Neural progenitor cell (in vitro differentiated cells): ENCODE data around the gene GNAQ. TPM values are rescaled to one million over a fixed set of nuclear protein-coding genes. Genes with fewer than 3 reads are reported as not detected.

Experiments used
- DNase-seq: peaks from one replicate; pipeline ENCODE4 v3.0.0-alpha.2; 2016; ENCODE audit warnings: low spot score
- H2AFZ ChIP-seq: fragments of 200-600 bp; sonication (generic); replicated peaks from 2 replicates; pipeline ENCODE4 v1.6.1; 2016; ENCODE audit warnings: antibody characterized with exemption
- H3F3A ChIP-seq: fragments of 200-600 bp; sonication (generic); 2 replicates; pipeline ENCODE4 v1.6.1; 2016; ENCODE audit warnings: antibody characterized with exemption, low read depth
- H3K27ac ChIP-seq: fragments of 200-600 bp; sonication (generic); 2 replicates; pipeline ENCODE4 v1.5.1; 2016; ENCODE audit warnings: mild to moderate bottlenecking
- H3K27me3 ChIP-seq: fragments of 200-600 bp; sonication (generic); 2 replicates; pipeline ENCODE4 v1.6.1; 2016; ENCODE audit warnings: mild to moderate bottlenecking, moderate library complexity
- H3K36me3 ChIP-seq: fragments of 200-600 bp; sonication (generic); 2 replicates; pipeline ENCODE4 v1.5.1; 2016
- H3K4me1 ChIP-seq: fragments of 200-600 bp; sonication (generic); 2 replicates; pipeline ENCODE4 v1.6.1; 2016; ENCODE audit warnings: mixed run types
- H3K4me2 ChIP-seq: fragments of 200-600 bp; sonication (generic); 2 replicates; pipeline ENCODE4 v1.6.1; 2016
- H3K4me3 ChIP-seq: fragments of 200-600 bp; sonication (generic); 2 replicates; pipeline ENCODE4 v1.5.1; 2016
- H3K79me2 ChIP-seq: fragments of 200-600 bp; sonication (generic); 2 replicates; pipeline ENCODE4 v1.6.1; 2016; ENCODE audit warnings: low read depth
- H3K9ac ChIP-seq: fragments of 200-600 bp; sonication (generic); 2 replicates; pipeline ENCODE4 v1.6.1; 2016
- H3K9me3 ChIP-seq: fragments of 200-600 bp; sonication (generic); 2 replicates; pipeline ENCODE4 v1.5.1; 2016; ENCODE audit warnings: low read depth
- H4K20me1 ChIP-seq: fragments of 200-600 bp; sonication (generic); 2 replicates; pipeline ENCODE4 v1.6.1; 2016; ENCODE audit warnings: low read depth
- H3K27ac Mint-ChIP-seq: 3 replicates; pipeline ENCODE4 v1.8.0; 2021; ENCODE audit warnings: mixed read lengths
- H3K27me3 Mint-ChIP-seq: 2 replicates; pipeline ENCODE4 v1.8.0; 2022; ENCODE audit warnings: low read depth, mild to moderate bottlenecking, inconsistent platforms, moderate library complexity, mixed read lengths; ENCODE audit not compliant: insufficient read depth
- H3K36me3 Mint-ChIP-seq: 3 replicates; pipeline ENCODE4 v1.8.0; 2021; ENCODE audit warnings: mixed read lengths
- H3K4me1 Mint-ChIP-seq: 3 replicates; pipeline ENCODE4 v1.8.0; 2021; ENCODE audit warnings: mixed read lengths
- H3K4me3 Mint-ChIP-seq: 3 replicates; pipeline ENCODE4 v1.8.0; 2021; ENCODE audit warnings: mild to moderate bottlenecking, moderate library complexity, mixed read lengths
- H3K9me3 Mint-ChIP-seq: 3 replicates; pipeline ENCODE4 v1.8.0; 2020; ENCODE audit warnings: mixed read lengths
- EZH2 ChIP-seq: fragments of 200-600 bp; sonication (generic); IDR thresholded peaks from 2 replicates; pipeline ENCODE4 v1.6.1; 2017; ENCODE audit warnings: antibody characterized with exemption, mild to moderate bottlenecking, moderate library complexity
- EZH2phosphoT487 ChIP-seq: fragments of 200-600 bp; sonication (generic); IDR thresholded peaks from 2 replicates; pipeline ENCODE4 v1.6.1; 2017; ENCODE audit warnings: antibody characterized with exemption
- total RNA-seq: library from RNA; depleted of rRNA; stranded (reverse); fragments of >200 nt; gene quantifications from 2 replicates; pipeline ENCODE4 v1.2.3, GENCODE V29; 2015; ENCODE audit warnings: low replicate concordance
- TF ChIP-seq, protein P1 (sequence below): fragments of 200-600 bp; sonication (generic); IDR thresholded peaks from 2 replicates; pipeline ENCODE4 v1.5.1; 2017; ENCODE audit warnings: antibody characterized with exemption, mild to moderate bottlenecking

GNAQ gene
- total RNA-seq, 1 donor from 2014 or later: 87.9 TPM

- DNase-seq: no peak
- Histone ChIP-seq H3F3A (no peaks in the 10 kb centered on the region), H2AFZ (no peak overlapping the region), H3K9ac (no peak overlapping the region), H3K9me3 (no peaks in the 10 kb centered on the region), H3K27ac (no peak overlapping the region), H3K36me3 (no peaks in the 10 kb centered on the region), H3K79me2 (peaks cover 5% of the 10 kb centered on the region), H3K4me1 (peaks cover 7% of the 10 kb centered on the region), H3K4me2 (no peak overlapping the region), H4K20me1 (no peaks in the 10 kb centered on the region), H3K27me3 (no peaks in the 10 kb centered on the region), H3K4me3 (no peak overlapping the region)
- H3K27ac Mint-ChIP-seq: no peak overlapping the region
- H3K4me1 Mint-ChIP-seq: peaks cover 21% of the 10 kb centered on the region
- H3K36me3 Mint-ChIP-seq: peaks cover 24% of the 10 kb centered on the region
- H3K4me3 Mint-ChIP-seq: no peak overlapping the region
- TF ChIP-seq EZH2 (no peak), EZH2phosphoT487 (no peak)
- TF ChIP-seq, protein P1, sequence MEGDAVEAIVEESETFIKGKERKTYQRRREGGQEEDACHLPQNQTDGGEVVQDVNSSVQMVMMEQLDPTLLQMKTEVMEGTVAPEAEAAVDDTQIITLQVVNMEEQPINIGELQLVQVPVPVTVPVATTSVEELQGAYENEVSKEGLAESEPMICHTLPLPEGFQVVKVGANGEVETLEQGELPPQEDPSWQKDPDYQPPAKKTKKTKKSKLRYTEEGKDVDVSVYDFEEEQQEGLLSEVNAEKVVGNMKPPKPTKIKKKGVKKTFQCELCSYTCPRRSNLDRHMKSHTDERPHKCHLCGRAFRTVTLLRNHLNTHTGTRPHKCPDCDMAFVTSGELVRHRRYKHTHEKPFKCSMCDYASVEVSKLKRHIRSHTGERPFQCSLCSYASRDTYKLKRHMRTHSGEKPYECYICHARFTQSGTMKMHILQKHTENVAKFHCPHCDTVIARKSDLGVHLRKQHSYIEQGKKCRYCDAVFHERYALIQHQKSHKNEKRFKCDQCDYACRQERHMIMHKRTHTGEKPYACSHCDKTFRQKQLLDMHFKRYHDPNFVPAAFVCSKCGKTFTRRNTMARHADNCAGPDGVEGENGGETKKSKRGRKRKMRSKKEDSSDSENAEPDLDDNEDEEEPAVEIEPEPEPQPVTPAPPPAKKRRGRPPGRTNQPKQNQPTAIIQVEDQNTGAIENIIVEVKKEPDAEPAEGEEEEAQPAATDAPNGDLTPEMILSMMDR: no peak
- peaks cover 4% of the 10 kb centered on the region for H3K27me3 Mint-ChIP-seq
- H3K9me3 Mint-ChIP-seq: no peaks in the 10 kb centered on the region
These were observed 224.3 kb downstream of the GNAQ start for GRCh38 chr9:77807281-77807683.

- H3K27me3 Mint-ChIP-seq: peaks cover 4% of the 10 kb centered on the region
- Histone ChIP-seq H3K27ac (no peak overlapping the region), H3F3A (no peaks in the 10 kb centered on the region)
These were observed 224.9 kb downstream of the GNAQ start for GRCh38 chr9:77806741-77807140.

DNA sequence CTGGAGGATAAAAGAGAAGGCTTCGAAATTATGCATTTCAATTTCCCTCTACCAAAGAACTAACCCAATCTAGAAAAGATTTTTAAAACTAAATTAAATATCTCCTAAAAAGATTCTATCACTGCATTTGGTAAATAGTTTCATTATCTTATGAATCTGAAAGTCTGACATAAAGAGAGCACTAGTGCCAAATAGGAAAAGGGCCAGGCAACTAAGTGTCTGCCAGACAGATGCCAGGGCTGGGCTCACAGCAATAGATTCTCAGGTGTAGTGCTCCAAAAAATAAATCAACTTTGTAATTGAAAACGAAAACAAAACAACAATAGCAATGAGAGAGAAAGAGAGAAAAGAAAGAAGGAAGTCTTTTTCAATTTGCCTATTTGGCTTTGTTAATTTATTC is 225.8 kb downstream of the GNAQ start:
- Histone ChIP-seq H4K20me1 (no peaks in the 10 kb centered on the region), H3K36me3 (no peaks in the 10 kb centered on the region), H3K9me3 (no peaks in the 10 kb centered on the region), H3K9ac (no peak overlapping the region), H3K4me1 (peaks cover 7% of the 10 kb centered on the region), H3K27me3 (no peaks in the 10 kb centered on the region), H3K4me2 (no peak overlapping the region), H3K27ac (no peak overlapping the region), H3K79me2 (peaks cover 5% of the 10 kb centered on the region), H3K4me3 (no peak overlapping the region), H2AFZ (no peak overlapping the region), H3F3A (no peaks in the 10 kb centered on the region)
- TF ChIP-seq, protein P1: no peak
- TF ChIP-seq EZH2: no peak
- TF ChIP-seq EZH2phosphoT487: no peak
- no peak for DNase-seq
- Mint-ChIP-seq H3K9me3 (no peaks in the 10 kb centered on the region), H3K4me3 (no peak overlapping the region), H3K27ac (no peak overlapping the region), H3K4me1 (peaks cover 21% of the 10 kb centered on the region), H3K27me3 (peaks cover 4% of the 10 kb centered on the region), H3K36me3 (peaks cover 16% of the 10 kb centered on the region)

More at GRCh38 chr9:77806741-77807140, 224.9 kb downstream of the GNAQ start:
- TF ChIP-seq, protein P1: no peak
- no peak for TF ChIP-seq EZH2phosphoT487
- no peak for TF ChIP-seq EZH2
- Histone ChIP-seq H3K4me2 (no peak overlapping the region), H3K4me1 (peaks cover 7% of the 10 kb centered on the region), H2AFZ (no peak overlapping the region), H3K4me3 (no peak overlapping the region), H3K79me2 (peaks cover 5% of the 10 kb centered on the region), H3K36me3 (no peaks in the 10 kb centered on the region), H3K9me3 (no peaks in the 10 kb centered on the region), H3K9ac (no peak overlapping the region), H4K20me1 (no peaks in the 10 kb centered on the region), H3K27me3 (no peaks in the 10 kb centered on the region)
- Mint-ChIP-seq H3K4me1 (peaks cover 21% of the 10 kb centered on the region), H3K9me3 (no peaks in the 10 kb centered on the region), H3K36me3 (peaks cover 20% of the 10 kb centered on the region), H3K4me3 (no peak overlapping the region), H3K27ac (no peak overlapping the region)
- no peak for DNase-seq
